ENCODE measurements around the gene TRMT112.

TRMT112 gene

GRCh38 chr11:64281957-64282770, 35.2 kb downstream of the TRMT112 start:
- ChIA-PET CTCF (interaction anchor here (0.7 to 1.4 kb wide), 3 partner anchors 12 to 73 kb away, joined by 3 to 8 read pairs (median 5); no protein-coding TSS in a partner anchor), POLR2A (ENCODE audit: low non-redundant PET) (no interaction called here)
- H3K27ac ChIP-seq: peak overlapping the region; percentile 97
- no peak for DNase-seq (ENCODE audit: low spot score)
- TF ChIP-seq CTCF (conservative IDR thresholded peaks at IDR 0.05; ENCODE audit: low read depth): no peak

- peak overlapping the region; percentile 98 for H3K27ac ChIP-seq
- ChIA-PET CTCF (interaction anchor here (0.6 to 1.3 kb wide), 2 partner anchors 11 to 26 kb away, joined by 4 read pairs; no protein-coding TSS in a partner anchor), POLR2A (ENCODE audit: low non-redundant PET) (interaction anchor here (0.6 kb wide), 1 partner anchor 37 kb away, joined by 4 read pairs; no protein-coding TSS in a partner anchor)
- no peak for DNase-seq (ENCODE audit: low spot score)
- no peak for TF ChIP-seq CTCF (conservative IDR thresholded peaks at IDR 0.05; ENCODE audit: low read depth)
Measured at GRCh38 chr11:64278576-64279190, 38.7 kb downstream of the TRMT112 start.

GRCh38 chr11:64276653-64277431, 40.5 kb downstream of the TRMT112 start:
- ChIA-PET CTCF (interaction anchor here (0.7 to 1.3 kb wide), 3 partner anchors 14 to 25 kb away, joined by 4 to 10 read pairs (median 5); no protein-coding TSS in a partner anchor), POLR2A (ENCODE audit: low non-redundant PET) (interaction anchor here (0.6 to 2.0 kb wide), 4 partner anchors 9 to 559 kb away, joined by 3 to 7 read pairs (median 5); no protein-coding TSS in a partner anchor)
- no peak for TF ChIP-seq CTCF (conservative IDR thresholded peaks at IDR 0.05; ENCODE audit: low read depth)
- peak overlapping the region; percentile 98 for H3K27ac ChIP-seq
- peak; percentile 86 for DNase-seq (ENCODE audit: low spot score)

- no peak for TF ChIP-seq CTCF (conservative IDR thresholded peaks at IDR 0.05; ENCODE audit: low read depth)
- DNase-seq (ENCODE audit: low spot score): no peak
- CTCF ChIA-PET: interaction anchor here (1.3 kb wide), 1 partner anchor 13 kb away, joined by 4 read pairs; no protein-coding TSS in a partner anchor
- POLR2A ChIA-PET (ENCODE audit: low non-redundant PET): interaction anchor here (0.5 to 2.0 kb wide), 2 partner anchors 11 to 31 kb away, joined by 5 read pairs; no protein-coding TSS in a partner anchor
- peak overlapping the region; percentile 98 for H3K27ac ChIP-seq
Measured at GRCh38 chr11:64275841-64276240, 41.5 kb downstream of the TRMT112 start.

- H3K27ac ChIP-seq: peak overlapping the region; percentile 98
- ChIA-PET CTCF (interaction anchor here (0.5 to 1.3 kb wide), 3 partner anchors 12 to 30 kb away, joined by 3 to 6 read pairs (median 4); no protein-coding TSS in a partner anchor), POLR2A (ENCODE audit: low non-redundant PET) (interaction anchor here (0.5 to 2.0 kb wide), 3 partner anchors 12 to 60 kb away, joined by 5 to 6 read pairs (median 5); no protein-coding TSS in a partner anchor)
- no peak for TF ChIP-seq CTCF (conservative IDR thresholded peaks at IDR 0.05; ENCODE audit: low read depth)
- DNase-seq (ENCODE audit: low spot score): no peak
Measured at GRCh38 chr11:64275031-64275800, 42.1 kb downstream of the TRMT112 start.
